Measurements from ENCODE around the gene SLC2A8.

Gene SLC2A8

DNA sequence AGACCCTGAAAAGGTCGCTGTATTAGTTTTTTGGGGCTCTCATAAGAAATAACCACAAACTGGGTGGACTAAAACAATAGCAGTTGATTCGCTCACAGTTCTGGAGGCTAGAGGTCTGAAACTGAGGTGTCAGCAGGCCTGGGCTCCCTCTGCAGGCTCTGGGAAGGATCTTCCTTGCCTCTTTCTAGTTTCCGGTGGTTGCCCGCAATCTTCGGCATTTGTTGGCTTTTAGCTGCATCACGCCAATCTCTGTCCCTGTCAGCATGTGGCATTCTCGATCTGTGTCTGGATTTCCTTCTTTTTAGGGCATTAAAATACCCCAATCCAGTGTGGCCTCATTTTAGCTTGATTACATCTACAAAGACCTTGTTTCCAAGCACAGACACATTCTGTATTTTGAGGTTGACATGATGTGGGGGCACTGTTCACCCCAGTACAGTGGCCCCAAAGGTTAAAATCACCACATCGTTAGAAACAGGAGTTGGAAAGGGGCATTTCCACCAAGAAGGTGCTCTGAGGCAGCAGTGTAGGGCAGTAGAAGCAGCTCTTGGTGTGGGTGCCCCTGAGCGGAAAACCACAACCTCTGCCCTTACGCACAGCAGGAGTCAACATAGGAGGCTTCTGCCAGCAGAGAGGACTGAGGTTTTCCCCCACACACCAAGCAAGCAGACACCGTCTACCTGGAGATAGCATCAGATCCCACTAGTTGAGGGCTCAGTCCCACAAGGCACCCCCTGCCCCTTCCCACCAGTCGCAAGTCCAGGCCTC is 40.7 kb downstream of the SLC2A8 start:
- peak; percentile 31 for DNase-seq (ENCODE audit: low spot score)

DNA sequence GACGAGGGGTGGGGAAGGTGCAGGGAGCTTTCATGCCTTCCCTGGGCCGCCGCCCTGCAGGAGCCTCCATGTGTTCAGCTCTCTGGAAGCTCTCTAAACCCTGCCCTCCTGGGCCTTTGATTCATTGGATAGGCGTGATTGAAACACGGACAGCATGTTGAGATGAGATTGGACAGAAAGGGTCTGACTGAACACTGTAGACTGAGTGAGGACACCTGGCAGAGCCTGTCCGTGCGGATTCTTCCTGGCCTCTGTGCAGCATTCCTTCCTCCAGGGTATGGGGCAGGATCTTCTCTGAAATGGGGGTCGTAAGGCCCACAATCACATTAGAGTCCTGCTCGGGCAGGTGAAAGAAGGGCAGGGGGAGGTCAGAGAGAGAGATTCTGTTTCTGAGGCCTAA is 41.4 kb downstream of the SLC2A8 start:
- DNase-seq (ENCODE audit: low spot score), result no peak

DNA sequence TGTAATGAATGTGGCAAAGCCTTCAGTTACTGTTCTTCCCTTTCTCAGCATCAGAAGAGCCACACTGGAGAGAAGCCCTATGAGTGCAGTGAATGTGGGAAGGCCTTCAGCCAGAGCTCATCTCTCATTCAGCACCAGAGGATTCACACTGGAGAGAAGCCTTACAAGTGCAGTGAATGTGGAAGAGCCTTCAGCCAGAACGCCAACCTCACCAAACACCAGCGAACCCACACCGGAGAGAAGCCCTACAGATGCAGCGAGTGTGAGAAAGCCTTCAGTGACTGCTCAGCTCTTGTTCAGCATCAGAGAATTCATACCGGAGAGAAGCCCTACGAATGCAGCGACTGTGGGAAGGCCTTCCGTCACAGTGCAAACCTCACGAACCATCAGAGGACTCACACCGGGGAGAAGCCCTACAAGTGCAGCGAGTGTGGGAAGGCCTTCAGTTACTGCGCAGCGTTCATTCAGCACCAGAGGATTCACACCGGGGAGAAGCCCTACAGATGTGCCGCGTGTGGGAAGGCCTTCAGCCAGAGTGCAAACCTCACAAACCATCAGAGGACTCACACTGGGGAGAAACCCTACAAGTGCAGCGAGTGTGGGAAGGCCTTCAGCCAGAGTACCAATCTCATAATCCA is 47.4 kb downstream of the SLC2A8 start:
- no peak for DNase-seq (ENCODE audit: low spot score)

DNA sequence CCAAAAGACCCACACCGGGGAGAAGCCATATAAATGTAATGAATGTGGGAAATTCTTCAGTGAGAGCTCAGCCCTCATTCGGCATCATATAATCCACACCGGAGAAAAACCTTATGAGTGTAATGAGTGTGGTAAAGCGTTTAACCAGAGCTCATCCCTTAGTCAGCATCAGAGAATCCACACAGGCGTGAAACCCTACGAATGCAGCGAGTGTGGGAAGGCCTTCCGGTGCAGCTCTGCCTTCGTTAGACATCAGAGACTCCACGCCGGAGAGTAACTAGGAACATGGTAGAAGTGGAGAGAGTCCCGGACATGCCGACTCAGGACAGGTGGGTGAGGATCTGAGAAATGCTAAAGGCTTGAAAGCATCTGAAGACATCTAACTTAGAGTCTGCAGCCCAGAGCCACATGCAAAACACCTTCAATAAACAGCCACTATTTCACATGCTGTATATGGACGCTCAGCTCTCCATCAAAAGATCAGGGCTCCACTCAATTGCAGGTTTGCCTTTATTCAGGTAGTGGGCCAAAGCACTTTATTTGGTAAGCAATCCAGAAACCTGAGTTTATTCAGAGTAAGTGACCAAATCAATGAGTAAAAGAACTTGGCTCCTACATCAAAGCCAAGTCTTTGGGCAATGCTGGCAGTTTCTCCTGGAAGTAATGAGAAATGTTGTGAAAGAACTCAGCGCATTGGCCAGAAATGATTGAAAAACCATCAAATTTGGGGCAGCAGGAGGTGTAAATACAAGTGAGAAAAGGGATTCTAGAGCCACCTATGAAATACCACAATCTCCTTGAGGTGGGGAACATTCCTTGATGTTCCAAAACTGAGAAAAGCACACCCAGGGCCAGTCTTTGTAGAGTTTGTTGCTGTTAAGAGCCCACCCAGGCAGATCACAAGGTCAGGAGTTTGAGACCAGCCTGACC is 48.2 kb downstream of the SLC2A8 start:
- DNase-seq (ENCODE audit: low spot score), result no peak

DNA sequence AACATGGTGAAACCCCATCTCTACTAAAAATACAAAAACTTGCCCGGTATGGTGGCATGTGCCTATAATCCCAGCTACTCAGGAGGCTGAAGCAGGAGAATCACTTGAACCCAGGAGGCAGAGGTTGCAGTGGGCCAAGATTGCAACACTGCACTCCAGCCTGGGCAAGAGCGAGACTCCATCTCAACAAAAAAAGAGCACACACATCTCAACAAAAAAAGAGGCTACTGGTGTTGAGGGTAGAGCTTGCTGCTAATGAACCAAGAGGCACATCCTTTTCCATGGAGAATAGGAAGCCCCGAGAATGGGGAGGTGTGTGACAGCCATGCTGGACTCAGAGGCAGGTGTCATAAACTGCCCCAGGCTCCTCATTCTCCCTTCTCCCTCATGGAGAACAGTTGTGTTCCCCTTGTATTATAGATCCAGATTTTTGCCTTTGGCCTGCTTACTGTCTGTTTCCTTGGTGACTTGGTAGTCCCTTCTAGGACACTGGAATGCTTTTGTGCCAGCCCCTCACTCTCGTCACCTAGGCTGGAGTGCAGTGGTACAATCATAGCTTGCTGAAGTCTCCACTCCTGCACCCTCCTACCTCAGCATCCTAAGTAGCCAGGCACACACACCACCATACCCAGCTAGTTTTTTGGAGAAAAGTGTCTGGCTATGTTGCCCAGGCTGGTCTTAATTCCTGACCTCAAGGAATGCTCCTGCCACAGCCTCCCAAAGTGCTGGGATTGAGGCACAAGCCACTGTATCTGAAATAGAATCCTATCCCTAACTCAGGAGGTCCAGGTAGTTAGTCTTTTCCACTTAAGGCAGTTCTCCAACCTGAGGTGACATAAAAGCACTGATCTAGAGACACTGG is 49.1 kb downstream of the SLC2A8 start:
- DNase-seq (ENCODE audit: low spot score), result no peak

DNA sequence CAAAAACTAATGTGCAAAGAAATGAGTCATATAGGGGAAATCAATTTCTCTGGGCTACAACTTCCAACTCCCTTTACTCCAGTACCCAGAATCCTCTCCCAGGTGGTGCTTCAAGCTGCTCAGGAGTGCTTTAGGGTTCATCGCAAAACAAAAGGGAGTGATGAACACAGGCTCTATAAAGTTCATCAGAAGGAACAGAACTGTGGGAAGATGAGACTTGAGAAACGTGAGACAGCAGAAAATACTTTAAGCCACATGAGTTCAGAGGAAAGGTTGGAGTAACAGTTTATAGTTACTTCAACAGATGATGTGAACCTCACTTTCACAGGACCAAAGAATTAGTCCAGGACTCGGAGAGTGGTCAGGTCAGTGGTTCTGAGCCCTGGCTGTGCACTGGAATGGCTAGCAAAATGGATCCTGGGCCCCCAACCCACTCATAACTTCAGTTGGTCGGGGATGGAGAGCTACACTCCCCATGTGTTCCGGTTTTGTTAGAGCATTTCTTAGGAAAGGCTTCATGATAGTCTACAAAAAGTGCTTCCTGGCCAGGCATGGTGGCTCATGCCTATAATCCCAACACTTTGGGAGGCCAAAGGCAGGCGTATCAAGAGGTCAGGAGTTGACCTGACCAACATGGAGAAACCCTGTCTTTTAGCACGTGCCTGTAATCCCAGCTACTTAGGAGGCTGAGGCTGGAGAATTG is 49.9 kb downstream of the SLC2A8 start:
- DNase-seq (ENCODE audit: low spot score), result no peak

DNA sequence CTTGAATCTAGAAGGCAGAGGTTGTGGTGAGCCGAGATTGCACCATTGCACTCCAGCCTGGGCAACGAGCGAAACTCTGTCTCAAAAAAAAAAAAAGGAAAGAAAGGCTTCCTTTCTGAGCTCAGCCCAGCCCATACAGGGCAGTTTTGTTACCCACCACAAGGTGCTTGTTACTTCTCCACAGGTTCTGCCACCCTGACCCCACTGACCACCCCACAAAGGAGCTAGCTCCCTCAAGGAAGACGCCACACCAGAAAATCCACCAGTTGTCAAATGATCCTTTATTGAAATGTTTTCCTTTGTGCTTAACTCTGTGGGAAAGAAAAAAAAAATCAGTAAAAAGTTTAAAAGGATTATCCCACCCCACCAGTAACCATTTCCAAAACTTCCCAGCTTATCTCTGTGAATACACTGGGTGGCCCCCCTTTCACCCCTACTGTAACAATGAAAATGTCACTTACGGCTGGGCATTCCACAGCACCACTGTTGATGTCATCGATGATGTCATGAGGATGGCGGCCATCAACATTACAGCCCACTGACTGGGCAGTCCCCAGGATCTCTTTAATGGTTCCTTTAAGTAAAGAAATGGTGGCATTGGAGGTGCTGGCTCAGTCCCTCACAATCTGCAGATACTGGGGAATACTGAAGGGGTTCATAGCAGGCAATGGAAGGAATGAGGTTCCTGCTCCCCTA is 50.6 kb downstream of the SLC2A8 start:
- no peak for DNase-seq (ENCODE audit: low spot score)

DNA sequence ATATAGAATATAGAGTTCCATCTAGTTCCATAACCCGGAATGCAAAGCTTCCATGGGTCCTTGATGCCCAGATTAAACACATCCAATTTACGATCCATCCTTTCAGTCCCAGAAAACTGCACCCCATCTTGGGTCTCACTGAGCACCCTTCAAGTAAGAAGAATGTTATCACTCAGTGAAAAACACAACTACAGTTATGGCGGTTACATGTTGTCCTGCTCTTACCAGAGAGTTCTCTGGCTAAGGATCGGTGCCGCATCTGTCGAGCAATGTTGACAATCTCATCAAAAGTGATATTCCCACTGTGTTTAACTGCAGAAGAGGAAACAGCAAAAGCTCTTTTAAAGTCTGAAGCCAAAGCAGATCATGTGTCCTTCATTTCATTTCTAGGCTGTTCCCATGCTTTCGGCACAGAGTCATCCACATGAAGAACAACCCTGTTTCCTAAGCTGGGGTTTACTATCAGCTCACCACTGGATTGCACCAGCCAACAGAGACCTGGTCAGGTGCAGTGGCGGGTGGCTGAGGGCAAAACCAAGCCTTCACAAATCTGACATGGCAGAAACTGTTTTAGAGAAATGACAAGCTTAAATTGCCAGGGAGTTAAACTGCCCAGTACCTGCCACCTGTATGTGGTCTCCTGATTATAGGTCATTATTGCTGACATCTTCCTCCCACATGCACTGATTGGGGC is 51.3 kb downstream of the SLC2A8 start:
- DNase-seq (ENCODE audit: low spot score), result no peak

DNA sequence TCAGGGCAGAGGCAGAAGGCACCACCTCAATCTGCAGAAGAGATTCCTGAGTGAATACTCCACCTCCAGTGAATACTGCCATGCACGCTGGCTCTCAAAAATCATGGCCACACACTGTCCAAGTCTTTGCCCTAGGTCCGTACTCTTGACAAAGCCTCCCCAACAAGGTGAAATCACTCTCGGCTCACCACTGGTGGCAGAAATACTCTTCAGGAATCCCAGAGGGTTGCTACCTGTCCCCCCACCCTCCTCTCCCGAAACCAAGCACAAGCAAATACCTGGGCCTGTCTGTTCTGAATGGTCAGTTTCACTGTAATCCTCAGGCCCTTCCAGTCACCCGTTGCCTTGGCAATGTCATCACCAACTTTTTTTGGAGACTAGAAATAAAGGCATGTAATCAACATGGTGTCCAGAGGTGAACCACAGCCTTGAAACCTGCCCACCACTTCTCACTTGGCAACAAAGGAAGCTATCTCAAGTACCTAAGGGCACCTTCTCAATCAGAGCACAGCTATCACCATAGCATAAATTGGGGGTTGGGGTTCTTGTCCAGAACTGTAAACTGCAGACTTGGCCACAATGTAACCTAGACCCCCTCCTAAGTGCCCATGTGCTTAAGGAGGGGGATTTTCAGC is 52.5 kb downstream of the SLC2A8 start:
- no peak for DNase-seq (ENCODE audit: low spot score)

DNA sequence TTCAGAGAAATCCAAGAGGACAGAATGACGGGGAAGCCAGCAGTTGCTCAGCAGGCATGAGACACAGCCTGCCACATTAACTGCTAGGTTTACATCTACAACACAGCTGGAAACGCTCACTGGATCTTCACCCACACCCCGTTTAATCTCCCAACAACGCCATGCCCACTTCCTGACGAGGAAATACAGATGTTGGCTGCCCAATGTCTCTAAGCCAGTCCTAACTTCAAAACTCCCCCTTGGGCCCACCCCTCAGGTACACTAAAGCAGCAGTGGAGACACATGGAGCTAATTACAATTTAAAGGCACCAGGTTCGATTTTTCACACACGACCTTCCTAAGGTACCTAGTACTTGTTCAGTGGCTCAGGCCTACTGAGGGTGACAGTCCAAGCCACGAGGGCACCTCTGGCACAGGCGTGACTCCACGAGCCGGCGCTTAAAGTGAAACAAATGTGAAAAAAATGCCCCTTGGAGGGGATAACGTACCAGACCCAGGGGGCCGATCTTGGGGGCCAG is 53.3 kb downstream of the SLC2A8 start:
- no peak for DNase-seq (ENCODE audit: low spot score)

DNA sequence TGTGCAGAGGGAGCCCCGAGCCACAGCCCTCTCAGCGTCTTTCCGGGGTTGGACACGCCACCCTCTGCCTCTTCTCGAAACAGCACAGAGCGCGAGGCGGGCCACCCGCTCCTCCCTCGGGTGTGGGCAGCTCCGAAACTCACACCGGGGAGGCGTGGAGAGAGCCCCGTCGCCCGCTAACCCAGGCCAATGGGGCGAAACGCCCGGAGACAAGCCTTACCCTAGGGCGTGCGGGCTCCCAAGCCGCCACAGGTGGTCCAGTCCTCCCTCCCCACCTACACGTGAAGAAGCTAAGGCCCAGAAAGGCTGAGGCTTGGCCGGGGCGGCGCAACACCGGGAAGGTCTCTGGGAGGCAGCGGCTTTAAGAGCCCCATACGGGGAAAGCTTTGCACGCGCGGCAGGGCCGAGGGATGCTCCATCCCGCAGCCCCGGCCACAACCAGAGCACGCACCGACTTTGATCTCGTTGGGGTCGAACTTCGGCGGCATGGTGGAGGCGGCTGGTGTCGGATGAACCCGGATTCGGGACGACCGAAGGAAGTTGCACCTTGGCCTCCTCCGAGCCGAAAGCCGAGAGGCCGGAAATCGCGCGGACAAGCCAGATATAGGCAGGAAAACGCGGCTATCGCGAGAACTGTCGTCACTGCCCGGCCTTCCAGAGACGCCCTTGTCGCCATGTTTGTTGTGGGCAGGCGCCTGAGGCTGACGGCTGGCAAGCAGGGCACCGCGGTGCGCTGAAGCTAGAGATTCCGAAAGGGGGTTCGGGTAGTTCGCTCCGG is 54.0 kb downstream of the SLC2A8 start, which contains the start of the genes LRSAM1 and RPL12:
Gene LRSAM1 (plus strand): TSS at position 681 of the 778 bp plus-strand sequence. CDS start 3,018 bp downstream, outside the sequence.
Gene RPL12 (minus strand): TSS at position 577 of the 778 bp plus-strand sequence. CDS start 89 bp downstream, at position 488.
- peak; percentile 99 for DNase-seq (ENCODE audit: low spot score)

DNA sequence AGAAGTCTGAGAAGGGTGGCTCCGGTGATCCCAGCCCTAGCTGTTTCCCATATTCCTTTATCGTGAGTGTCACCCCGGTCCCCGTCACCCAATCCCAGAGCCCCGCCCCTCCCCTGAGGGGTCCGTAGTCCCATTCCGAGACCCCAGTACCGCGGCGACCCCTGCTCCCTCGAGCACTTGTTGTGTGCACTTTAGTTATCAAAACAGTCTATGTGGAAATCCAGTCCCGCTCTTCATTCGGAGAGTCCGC is 54.6 kb downstream of the SLC2A8 start:
- no peak for DNase-seq (ENCODE audit: low spot score)

DNA sequence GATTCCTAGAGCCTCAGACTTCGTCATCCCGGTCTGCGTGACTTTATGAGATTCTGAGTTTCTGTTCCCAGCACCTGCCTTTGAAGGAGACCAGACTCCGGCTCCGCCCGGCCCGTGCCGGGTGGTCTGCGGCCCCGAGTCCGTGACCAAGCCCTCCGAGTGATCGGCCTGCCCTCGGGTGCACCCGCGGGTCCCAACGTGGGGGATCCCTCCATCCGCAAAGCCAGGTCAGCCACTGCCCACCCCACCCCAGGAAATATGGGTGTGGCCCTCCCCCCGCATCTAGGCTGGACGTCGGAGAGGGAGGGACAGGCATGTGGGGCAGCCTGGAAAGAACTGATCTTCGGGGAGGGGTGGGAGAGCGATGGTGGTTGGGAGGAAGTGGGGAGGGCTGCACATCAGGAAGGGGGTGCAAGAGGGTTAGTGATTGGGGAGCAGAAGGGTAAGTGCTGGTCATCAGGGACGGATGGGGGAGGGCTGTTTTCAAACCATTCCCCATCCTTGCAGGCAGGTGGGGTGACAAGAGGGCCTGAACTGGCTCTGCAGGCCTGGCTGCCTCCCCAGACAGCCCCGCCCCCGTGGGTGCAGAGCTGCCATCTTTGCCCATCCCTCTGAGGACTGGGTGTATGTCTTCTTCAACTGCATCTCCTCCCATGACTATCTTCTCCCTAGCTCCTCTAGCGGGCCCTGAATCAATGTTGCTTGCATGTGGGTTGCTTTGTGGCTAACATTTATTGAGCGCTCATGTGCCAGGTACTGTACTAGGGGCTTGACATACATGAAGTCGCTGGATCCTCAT is 55.1 kb downstream of the SLC2A8 start:
- DNase-seq (ENCODE audit: low spot score), result peak; percentile 44

DNA sequence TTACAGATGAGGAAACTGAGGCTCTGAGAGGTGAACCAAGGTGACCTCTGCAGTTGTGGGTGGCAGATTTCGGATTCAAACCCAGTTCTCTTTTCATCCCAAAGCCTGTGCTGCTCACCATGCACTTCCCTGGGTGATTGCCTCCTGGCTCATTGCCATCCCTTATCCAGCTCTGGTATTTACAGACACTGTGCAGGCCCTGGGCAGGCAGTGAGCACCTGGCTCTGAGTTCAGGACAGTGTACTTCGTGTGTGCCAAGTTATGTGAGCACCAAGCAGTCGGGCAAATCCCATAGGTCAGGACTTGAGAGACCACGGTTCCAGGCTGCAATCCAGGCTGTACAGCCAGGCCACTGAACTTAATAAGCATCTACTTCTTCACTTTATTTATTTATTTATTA is 55.7 kb downstream of the SLC2A8 start:
- no peak for DNase-seq (ENCODE audit: low spot score)

DNA sequence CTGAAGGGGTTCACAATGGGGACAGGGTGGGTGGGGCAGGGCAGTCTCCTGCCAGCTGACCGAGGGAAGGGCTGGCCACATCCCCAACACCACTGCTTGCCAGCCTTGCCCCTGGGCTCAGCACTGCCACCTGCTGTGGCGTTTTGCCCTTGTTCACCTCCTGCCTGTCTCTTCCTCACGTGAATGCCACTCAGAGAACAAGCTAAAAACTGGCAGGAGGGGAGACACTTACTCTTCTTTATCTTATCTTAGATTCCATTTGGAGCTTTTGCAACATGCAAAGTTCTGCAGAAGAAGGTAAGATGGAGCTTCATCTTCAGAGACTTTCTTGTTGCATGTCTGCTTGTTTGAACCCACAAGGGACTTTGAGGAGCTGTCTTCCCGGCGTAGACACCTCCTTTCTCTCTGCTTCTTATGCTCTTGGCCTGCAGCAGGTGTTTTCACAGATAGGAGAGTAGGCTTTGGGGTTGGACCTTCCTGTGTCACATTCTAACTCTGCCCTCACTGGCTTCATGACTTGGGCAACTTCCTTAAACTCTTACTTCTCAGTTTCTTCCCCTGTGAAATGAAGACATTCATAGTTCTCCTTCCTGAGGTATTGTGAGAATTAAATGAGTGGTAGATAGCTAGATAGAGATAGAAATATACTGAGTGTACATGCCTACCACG is 58.5 kb downstream of the SLC2A8 start:
- DNase-seq (ENCODE audit: low spot score), result peak; percentile 26

DNA sequence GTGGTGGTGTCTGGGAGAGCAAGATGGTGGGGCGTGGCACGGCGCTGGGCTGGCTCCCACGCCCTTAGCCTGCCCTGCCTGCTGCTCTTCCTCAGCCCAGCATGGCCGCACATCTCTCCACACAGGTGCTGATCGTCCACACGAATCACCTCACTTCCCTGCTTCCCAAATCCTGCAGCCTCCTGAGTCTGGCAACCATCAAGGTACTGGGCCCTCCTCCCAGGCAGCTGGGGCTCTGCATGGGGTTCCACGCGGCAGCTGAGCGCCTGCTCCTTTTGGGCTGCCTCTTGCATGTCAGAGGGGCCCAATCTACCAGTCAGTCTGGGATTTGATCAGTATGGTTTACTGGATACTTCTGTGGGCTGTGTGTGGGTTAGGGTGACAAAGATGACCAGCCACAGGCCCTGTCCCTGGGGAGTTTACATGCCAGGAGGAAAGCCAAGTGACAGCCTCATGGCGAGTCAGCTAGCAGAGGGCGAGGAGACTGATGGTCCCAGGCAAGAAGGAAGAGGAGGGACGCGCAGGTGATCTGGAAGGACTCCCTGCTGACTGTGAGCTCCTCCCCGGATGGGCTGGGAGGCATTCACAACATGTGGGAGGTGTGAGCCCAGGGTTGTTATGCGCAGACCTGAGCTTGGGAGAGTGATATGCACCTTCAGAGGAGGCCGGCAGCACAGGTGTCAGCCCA is 60.4 kb downstream of the SLC2A8 start:
- no peak for DNase-seq (ENCODE audit: low spot score)

All from CD4-positive, alpha-beta T cell treated with Interleukin-2 at 100 ng/mL for 4 hours (primary cell).